H9 (cell line): ENCODE data around the gene NCAM2. TPM values are rescaled to one million over a fixed set of nuclear protein-coding genes. Genes with fewer than 3 reads are reported as not detected.

Source experiments
- DNase-seq: peaks from one replicate; pipeline ENCODE4 v3.0.0-alpha.2; 2017
- H2AFZ ChIP-seq: one replicate; pipeline ENCODE4 v1.6.1; 2013; ENCODE audit warnings: mild to moderate bottlenecking, low read length, control low read depth, moderate library complexity
- H2AK5ac ChIP-seq: 2 replicates; pipeline ENCODE4 v1.6.1; 2013; ENCODE audit warnings: low read length, control low read depth, mixed read lengths; ENCODE audit not compliant: insufficient read length
- H2BK120ac ChIP-seq: one replicate; pipeline ENCODE4 v1.6.1; 2013; ENCODE audit warnings: low read depth, mild to moderate bottlenecking, low read length, control low read depth, inconsistent platforms; ENCODE audit not compliant: poor library complexity, severe bottlenecking
- H2BK12ac ChIP-seq: 2 replicates; pipeline ENCODE4 v1.6.1; 2013; ENCODE audit warnings: low read length, control low read depth, mixed read lengths, low read depth; ENCODE audit not compliant: insufficient read length
- H2BK15ac ChIP-seq: 2 replicates; pipeline ENCODE4 v1.6.1; 2013; ENCODE audit warnings: low read depth, low read length, control low read depth
- H2BK20ac ChIP-seq: one replicate; pipeline ENCODE4 v1.6.1; 2013; ENCODE audit warnings: low read depth, mild to moderate bottlenecking, low read length, control low read depth, inconsistent platforms; ENCODE audit not compliant: poor library complexity, severe bottlenecking
- H2BK5ac ChIP-seq: 2 replicates; pipeline ENCODE4 v1.6.1; 2013; ENCODE audit warnings: low read length, control low read depth, mixed read lengths; ENCODE audit not compliant: insufficient read length
- H3K14ac ChIP-seq: 2 replicates; pipeline ENCODE4 v1.6.1; 2013; ENCODE audit warnings: low read length, control low read depth; ENCODE audit not compliant: insufficient read depth
- H3K18ac ChIP-seq: 2 replicates; pipeline ENCODE4 v1.6.1; 2013; ENCODE audit warnings: low read depth, mild to moderate bottlenecking, mixed read lengths, low read length, control low read depth; ENCODE audit not compliant: insufficient read length
- H3K23ac ChIP-seq: 2 replicates; pipeline ENCODE4 v1.6.1; 2013; ENCODE audit warnings: low read length, control low read depth, mixed read lengths, low read depth; ENCODE audit not compliant: insufficient read length
- H3K23me2 ChIP-seq: 2 replicates; pipeline ENCODE4 v1.6.1; 2013; ENCODE audit warnings: low read depth, mild to moderate bottlenecking, mixed read lengths, low read length, control low read depth; ENCODE audit not compliant: insufficient read length, poor library complexity, severe bottlenecking
- H3K27ac ChIP-seq: 2 replicates; pipeline ENCODE4 v1.5.1; 2013; ENCODE audit warnings: low read length, control low read depth, mixed read lengths, low read depth; ENCODE audit not compliant: insufficient read length
- H3K27me3 ChIP-seq: 2 replicates; pipeline ENCODE4 v1.6.1; 2013; ENCODE audit warnings: low read length, control low read depth, inconsistent platforms; ENCODE audit not compliant: insufficient read depth
- H3K4ac ChIP-seq: 2 replicates; pipeline ENCODE4 v1.6.1; 2013; ENCODE audit warnings: low read depth, mild to moderate bottlenecking, control low read depth, inconsistent platforms, low read length, moderate library complexity
- H3K4me1 ChIP-seq: 2 replicates; pipeline ENCODE4 v1.6.1; 2013; ENCODE audit warnings: low read length, control low read depth, inconsistent platforms; ENCODE audit not compliant: insufficient read depth
- H3K4me2 ChIP-seq: 2 replicates; pipeline ENCODE4 v1.6.1; 2013; ENCODE audit warnings: low read length, control low read depth, mixed read lengths; ENCODE audit not compliant: insufficient read length, insufficient read depth
- H3K56ac ChIP-seq: 2 replicates; pipeline ENCODE4 v1.6.1; 2013; ENCODE audit warnings: low read depth, mild to moderate bottlenecking, mixed read lengths, low read length, control low read depth; ENCODE audit not compliant: insufficient read length
- H3K79me1 ChIP-seq: 2 replicates; pipeline ENCODE4 v1.6.1; 2013; ENCODE audit warnings: low read depth, mild to moderate bottlenecking, moderate library complexity, low read length, control low read depth, inconsistent platforms; ENCODE audit not compliant: insufficient read depth, poor library complexity, severe bottlenecking
- H3K79me2 ChIP-seq: 2 replicates; pipeline ENCODE4 v1.6.1; 2013; ENCODE audit warnings: low read length, control low read depth, inconsistent platforms; ENCODE audit not compliant: insufficient read depth
- H3K9ac ChIP-seq: 2 replicates; pipeline ENCODE4 v1.6.1; 2013; ENCODE audit warnings: low read length, control low read depth, mixed read lengths; ENCODE audit not compliant: insufficient read length; ENCODE audit errors: extremely low read depth
- H3K9me3 ChIP-seq: one replicate; pipeline ENCODE4 v1.6.1; 2013; ENCODE audit warnings: low read depth, low read length, inconsistent platforms; ENCODE audit not compliant: control insufficient read depth
- H3T11ph ChIP-seq: one replicate; pipeline ENCODE4 v1.6.1; 2013; ENCODE audit warnings: mild to moderate bottlenecking, low read length, control low read depth, inconsistent platforms
- H4K20me1 ChIP-seq: one replicate; pipeline ENCODE4 v1.6.1; 2013; ENCODE audit not compliant: control insufficient read depth, insufficient read length, insufficient read depth
- H4K5ac ChIP-seq: 2 replicates; pipeline ENCODE4 v1.6.1; 2013; ENCODE audit warnings: low read depth, mild to moderate bottlenecking, mixed read lengths, low read length, control low read depth; ENCODE audit not compliant: insufficient read length
- H4K8ac ChIP-seq: replicated peaks from 2 replicates; pipeline ENCODE4 v1.6.1; 2013; ENCODE audit warnings: low read length, control low read depth, mixed read lengths, low read depth; ENCODE audit not compliant: insufficient read length
- H4K91ac ChIP-seq: 2 replicates; pipeline ENCODE4 v1.6.1; 2013; ENCODE audit warnings: low read depth, mild to moderate bottlenecking, moderate library complexity, mixed read lengths, low read length, control low read depth; ENCODE audit not compliant: insufficient read length
- H3K27ac Mint-ChIP-seq, 3 experiments: 2 replicates in 2 of 3; 3 replicates in 1 of 3; pipeline ENCODE4 v1.8.0; 2020 to 2021; ENCODE audit warnings: mixed read lengths in 3 of 3, mild to moderate bottlenecking in 1 of 3, moderate library complexity in 1 of 3
- H3K27me3 Mint-ChIP-seq: 2 replicates; pipeline ENCODE4 v1.8.0; 2021; ENCODE audit warnings: low read depth, mild to moderate bottlenecking, moderate library complexity, mixed read lengths
- H3K36me3 Mint-ChIP-seq, 3 experiments: 2 replicates in 2 of 3; 3 replicates in 1 of 3; pipeline ENCODE4 v1.8.0; 2020 to 2021; ENCODE audit warnings: low read depth in 3 of 3, mixed read lengths in 3 of 3; ENCODE audit not compliant: insufficient read depth in 1 of 3
- H3K4me1 Mint-ChIP-seq, 2 experiments: 2 replicates each; pipeline ENCODE4 v1.8.0; 2020; ENCODE audit warnings: mixed read lengths in 2 of 2
- H3K4me3 Mint-ChIP-seq, 2 experiments: 2 replicates in 1 of 2; 3 replicates in 1 of 2; pipeline ENCODE4 v1.8.0; 2020 to 2021; ENCODE audit warnings: mild to moderate bottlenecking in 2 of 2, mixed read lengths in 2 of 2, moderate library complexity in 1 of 2
- H3K9me3 Mint-ChIP-seq, 2 experiments: 2 replicates in 1 of 2; 3 replicates in 1 of 2; pipeline ENCODE4 v1.8.0; 2020; ENCODE audit warnings: mild to moderate bottlenecking in 2 of 2, mixed read lengths in 2 of 2, moderate library complexity in 1 of 2
- CTCF ChIP-seq: fragments of 200-600 bp; sonication (generic); conservative IDR thresholded peaks from 3 replicates; pipeline ENCODE4 v1.8.0; 2021; ENCODE audit warnings: antibody characterized with exemption, mild to moderate bottlenecking
- total RNA-seq: library from RNA; stranded (reverse); gene quantifications from 2 replicates; pipeline ENCODE4 v1.2.1, GENCODE V29; 2021

Gene NCAM2
- total RNA-seq, 1 experiment from 2014 or later, result 2.2 TPM

GRCh38 chr21:21366277-21366676 is 368.1 kb downstream of the NCAM2 start:
- Histone ChIP-seq H4K8ac (no peak overlapping the region), H3K23ac (no peak overlapping the region), H2BK5ac (no peak overlapping the region), H2BK15ac (no peak overlapping the region), H4K20me1 (no peaks in the 10 kb centered on the region), H3K14ac (no peak overlapping the region), H3K4me1 (no peaks in the 10 kb centered on the region), H3K79me1 (no peaks in the 10 kb centered on the region), H3K27me3 (no peaks in the 10 kb centered on the region), H3K79me2 (no peaks in the 10 kb centered on the region), H2BK20ac (no peak overlapping the region), H3K23me2 (no peaks in the 10 kb centered on the region), H3K4me2 (no peak overlapping the region), H2BK12ac (no peak overlapping the region), H3K18ac (no peak overlapping the region), H2BK120ac (no peak overlapping the region), H4K91ac (no peak overlapping the region), H3K27ac (no peak overlapping the region), H3K4ac (no peak overlapping the region), H4K5ac (no peak overlapping the region), H2AFZ (no peak overlapping the region), H3K9ac (no peak overlapping the region), H2AK5ac (no peak overlapping the region), H3K9me3 (no peaks in the 10 kb centered on the region), H3K56ac (no peak overlapping the region), H3T11ph (no peak overlapping the region)
- peaks cover 9 to 13% of the 10 kb centered on the region in 2 experiments for H3K4me1 Mint-ChIP-seq
- no peaks in the 10 kb centered on the region for H3K27me3 Mint-ChIP-seq
- H3K4me3 Mint-ChIP-seq, result no peak overlapping the region
- DNase-seq, result no peak
- peak overlapping the region in 1 of 3 experiments; percentile 10; a peak in 1 of 7 replicates for H3K27ac Mint-ChIP-seq
- no peaks in the 10 kb centered on the region for H3K36me3 Mint-ChIP-seq
- TF ChIP-seq CTCF, result no peak
- no peaks in the 10 kb centered on the region; a peak in 1 of 5 replicates for H3K9me3 Mint-ChIP-seq
